Measurements from ENCODE around the gene BNIP5.

BNIP5 gene

DNA sequence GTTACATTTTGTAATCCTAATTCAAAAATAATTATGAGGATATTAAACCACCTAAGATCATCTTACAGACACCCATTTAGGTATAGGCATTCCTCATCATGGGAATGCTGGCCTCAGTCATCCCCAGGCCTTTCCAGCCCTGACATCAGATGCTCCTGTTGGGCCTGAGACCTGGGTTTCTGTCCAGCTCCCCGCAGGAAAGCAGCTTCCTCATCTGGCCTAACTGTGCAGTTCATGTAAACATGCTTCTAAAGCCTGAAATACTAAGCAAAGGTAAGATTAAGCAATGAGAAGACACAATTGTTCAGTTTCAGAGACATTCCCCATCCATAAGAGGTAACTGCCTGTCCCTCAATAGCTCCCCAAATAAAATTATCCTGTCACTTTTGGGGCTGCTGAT is 31.7 kb upstream of the BNIP5 start:
- intact Hi-C loops (cut with DNase I), result loop anchor here (10.0 kb wide), 1 partner anchor 244 kb away; no protein-coding TSS in a partner anchor
- DNase-seq, result peak in 2 of 10 donors; percentile 1 to 6

DNA sequence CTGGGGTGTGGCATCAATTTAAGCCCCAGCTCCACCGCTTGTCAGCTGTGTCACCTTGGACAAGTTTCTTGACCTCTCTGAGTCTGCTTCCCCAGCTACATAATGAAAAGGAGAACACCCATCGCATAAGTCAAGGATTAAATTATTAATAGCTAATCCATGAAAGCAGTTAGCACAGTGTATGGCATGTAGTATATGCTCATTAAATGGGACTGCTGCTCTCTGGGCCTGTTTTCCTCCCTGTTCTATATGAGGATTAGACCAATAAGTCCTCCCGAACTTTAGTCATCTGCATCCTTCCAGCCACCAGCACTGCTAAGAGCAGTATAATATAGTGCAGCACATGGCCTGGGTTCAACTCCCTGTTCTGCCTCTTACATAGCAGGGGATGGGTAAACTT is 31.1 kb upstream of the BNIP5 start:
- DNase-seq, result peak in 1 of 10 donors; percentile 4
- intact Hi-C loops (cut with DNase I), result loop anchor here (10.0 kb wide), 1 partner anchor 243 kb away; no protein-coding TSS in a partner anchor

DNA sequence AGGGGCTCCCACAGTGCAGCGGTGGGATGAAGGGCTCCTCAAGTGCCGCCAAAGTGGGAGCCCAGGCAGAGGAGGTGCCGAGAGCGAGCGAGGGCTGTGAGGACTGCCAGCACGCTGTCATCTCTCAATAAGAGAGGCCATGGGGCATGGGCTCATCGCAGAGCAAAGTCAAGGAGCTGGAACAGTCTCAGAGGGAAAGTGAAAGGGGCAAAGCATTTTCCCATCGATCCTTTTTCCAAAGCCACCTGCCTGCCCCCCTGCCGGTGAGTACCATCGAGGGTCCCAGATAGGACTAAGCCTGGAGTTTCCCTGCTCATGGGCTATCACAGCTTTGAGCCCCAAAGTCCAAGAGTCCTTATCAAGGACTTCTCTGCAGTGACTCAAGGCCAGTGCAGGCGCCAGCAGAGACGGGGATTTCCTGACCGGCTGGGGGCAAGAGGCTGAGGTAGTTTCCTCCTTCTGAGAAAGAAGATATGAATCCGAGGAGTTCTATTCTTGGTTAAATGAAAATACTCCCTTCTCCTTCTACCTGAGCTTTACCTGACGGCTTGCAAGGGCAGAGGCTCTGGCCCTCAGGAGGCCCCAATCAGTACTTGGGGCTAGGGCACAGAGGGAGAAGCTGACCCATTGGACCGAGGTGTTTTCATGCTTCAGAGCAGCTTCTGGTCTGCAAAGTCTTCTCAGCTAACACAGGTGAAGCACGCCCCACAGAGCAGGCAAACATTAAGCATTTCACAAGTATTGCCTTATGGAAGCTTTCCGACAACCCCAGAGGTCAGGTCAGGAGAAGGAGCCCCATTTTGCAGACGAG is 28.2 kb upstream of the BNIP5 start:
- intact Hi-C loops (cut with DNase I), result loop anchor here (10.0 kb wide), 1 partner anchor 240 kb away; no protein-coding TSS in a partner anchor
- peak in 1 of 10 donors; percentile 14 for DNase-seq

DNA sequence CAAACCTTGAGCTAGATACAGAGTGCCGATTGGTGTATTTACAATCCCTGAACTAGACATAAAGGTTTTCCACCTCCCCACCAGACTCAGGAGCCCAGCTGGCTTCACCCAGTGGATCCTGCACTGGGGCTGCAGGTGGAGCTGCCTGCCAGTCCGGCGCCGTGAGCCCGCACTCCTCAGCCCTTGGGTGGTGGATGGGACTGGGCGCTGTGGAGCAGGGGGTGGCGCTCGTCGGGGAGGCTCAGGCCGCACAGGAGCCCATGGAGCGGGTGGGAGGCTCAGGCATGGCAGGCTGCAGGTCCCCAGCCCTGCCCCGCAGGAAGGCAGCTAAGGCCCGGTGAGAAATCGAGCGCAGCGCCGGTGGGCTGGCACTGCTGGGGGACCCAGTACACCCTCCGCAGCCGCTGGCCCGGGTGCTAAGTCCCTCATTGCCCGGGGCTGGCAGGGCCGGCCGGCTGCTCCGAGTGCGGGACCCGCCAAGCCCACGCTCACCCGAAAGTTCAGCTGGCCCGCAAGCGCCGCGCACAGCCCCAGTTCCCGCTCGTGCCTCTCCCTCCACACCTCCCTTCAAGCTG is 27.5 kb upstream of the BNIP5 start:
- peak in 2 of 10 donors; percentile 21 to 67 for DNase-seq
- intact Hi-C loops (cut with DNase I), result loop anchor here (10.0 kb wide), 1 partner anchor 239 kb away; no protein-coding TSS in a partner anchor

DNA sequence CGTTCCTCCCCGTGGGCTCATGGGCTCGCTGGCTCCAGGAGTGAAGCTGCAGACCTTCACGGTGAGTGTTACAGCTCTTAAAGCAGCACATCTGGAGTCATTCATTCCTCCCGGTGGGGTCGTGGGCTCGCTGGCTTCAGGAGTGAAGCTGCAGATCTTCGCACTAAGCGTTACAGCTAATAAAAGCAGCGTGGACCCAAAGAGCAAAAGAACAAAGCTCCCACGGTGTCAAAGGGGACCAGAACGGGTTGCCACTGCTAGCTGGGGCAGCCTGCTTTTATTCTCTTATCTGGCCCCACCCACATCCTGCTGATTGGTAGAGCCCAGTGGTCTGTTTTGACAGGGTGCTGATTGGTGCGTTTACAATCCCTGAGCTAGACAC is 26.7 kb upstream of the BNIP5 start:
- intact Hi-C loops (cut with DNase I), result loop anchor here (10.0 kb wide), 1 partner anchor 239 kb away; no protein-coding TSS in a partner anchor
- DNase-seq, result peak in 1 of 10 donors; percentile 21

DNA sequence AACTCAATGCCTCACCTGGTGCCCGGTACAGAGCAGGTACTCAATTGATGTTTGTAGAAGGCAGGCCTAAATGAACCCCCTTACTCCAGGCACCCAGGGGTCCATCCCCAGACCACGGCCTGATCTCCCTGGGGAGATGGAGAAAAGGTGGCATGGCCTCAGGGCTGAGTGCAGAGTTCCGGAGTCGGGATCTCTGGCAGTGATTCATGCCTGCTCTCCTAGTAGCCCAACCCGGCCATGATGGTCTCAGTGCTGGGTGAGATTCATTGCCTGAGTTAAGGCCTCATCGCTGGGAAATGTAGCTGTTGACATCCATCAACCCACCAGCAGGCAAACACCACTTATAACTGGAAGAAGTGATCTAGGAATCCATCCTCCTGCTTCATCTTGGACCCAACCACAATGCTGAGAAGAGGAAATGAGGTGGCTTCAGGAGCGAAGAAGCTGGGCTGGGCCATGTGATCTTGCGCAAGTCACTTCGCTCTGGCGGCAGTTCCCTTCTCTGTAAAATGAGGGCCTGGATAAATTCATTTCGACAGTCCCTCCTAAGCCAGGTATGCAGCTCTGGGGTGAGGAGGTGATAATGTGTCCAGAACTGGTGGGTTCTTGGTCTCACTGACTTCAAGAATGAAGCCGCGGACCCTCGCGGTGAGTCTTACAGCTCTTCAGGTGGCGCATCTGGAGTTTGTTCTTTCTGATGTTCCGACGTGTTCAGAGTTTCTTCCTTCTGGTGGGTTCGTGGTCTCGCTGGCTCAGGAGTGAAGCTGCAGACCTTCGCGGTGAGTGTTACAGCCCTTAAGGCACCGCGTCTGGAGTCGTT is 26.1 kb upstream of the BNIP5 start:
- intact Hi-C loops (cut with DNase I), result loop anchor here (10.0 kb wide), 1 partner anchor 238 kb away; no protein-coding TSS in a partner anchor
- peak in 2 of 10 donors; percentile 29 to 57 for DNase-seq

DNA sequence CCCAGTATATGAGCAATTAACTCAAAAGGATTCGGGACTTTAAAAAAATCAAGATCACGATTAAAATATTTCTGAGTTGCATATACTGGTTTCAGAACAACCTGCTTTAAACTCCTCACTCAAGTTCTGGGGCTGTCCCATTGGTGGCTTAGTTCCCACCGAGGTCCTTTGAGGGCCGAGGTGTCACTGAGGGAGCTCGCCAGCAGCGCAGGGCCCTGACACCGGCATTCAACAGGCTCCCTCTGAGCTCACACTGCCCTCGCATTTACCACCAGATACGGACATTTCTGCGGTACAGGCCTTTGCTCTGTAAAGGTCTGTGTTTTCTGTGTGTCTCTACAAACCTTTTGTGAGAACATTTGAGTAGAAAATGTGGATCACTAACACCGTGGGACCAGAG is 24.4 kb upstream of the BNIP5 start:
- peak in 2 of 10 donors; percentile 44 to 77 for DNase-seq
- intact Hi-C loops (cut with DNase I), result loop anchor here (10.0 kb wide), 1 partner anchor 236 kb away; no protein-coding TSS in a partner anchor

DNA sequence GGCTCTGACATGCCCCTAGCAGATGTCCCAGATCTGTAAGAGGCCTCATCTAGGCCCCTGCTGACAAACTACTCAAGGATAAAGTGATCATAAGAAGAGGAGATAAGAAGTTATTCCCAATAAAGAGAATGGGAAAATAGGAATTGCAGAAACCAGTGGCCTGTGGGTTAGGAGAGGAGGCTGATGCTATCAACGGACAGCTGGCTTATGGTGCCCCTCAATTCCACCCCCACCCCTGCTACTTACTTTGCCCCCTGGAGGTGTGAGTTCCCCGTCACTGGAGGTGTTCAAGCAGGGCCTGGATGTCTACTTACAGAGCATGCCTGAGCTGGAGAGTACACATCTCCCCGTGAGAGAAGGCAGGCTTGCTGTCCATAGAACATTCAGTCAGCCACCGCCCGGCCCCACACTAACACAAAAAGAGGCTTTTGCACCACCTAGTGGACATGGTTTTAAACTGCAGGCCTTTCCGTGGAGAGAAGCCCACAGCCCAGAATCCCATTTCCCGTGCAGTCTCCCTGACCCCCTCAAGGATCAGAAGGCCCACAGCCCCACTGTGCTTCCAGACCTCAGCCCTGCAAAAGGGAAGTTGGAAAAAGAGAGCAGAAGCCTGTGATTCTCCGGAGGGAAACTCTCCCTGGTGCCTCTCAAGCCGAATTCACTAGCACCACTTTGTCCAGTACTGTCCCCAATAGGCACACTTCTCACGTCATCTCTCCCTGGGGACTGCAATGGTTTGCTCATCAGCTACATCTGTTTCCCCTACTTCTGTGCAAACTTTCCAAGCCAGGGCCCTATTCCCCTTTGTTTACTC is 23.8 kb upstream of the BNIP5 start:
- intact Hi-C loops (cut with DNase I), result loop anchor here (1.0 to 10.0 kb wide), 3 partner anchors 19 to 236 kb away; no protein-coding TSS in a partner anchor
- DNase-seq, result peak; percentile 66 to 97 (median 82)

DNA sequence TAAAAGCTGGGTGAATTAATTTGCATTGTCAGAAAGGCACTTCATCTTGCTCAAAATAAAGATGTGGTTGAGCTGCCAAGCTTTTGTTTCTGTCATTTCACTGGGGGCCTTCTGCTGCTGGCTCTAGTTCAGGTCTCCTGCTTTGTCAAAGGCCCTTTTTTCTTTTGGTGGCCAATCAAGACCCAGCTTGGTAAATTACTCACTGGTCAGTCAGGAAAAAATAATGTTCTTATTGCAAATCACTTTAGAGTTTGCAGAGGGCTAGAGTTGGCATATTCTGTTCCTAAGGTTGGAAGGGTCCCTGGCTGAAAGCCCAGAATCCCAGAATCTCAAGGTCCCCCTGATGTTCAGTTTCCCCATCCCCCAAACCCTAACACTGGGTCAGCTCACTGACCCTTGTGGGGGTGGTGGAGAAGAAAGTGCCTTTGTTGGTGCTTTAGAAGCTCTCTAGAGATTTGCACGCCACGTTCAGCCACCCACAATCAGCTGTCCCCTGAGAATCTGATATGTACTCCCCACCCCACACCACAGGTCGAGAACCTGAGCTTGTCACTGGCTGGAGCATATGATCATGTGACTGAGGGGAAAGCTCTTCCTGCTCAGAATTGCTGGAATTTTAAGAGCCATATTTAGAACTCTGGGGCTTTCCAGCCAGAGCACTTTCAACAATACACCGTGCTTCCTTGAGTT is 21.7 kb upstream of the BNIP5 start:
- DNase-seq, result peak in 4 of 10 donors; percentile 19 to 82 (median 42)

DNA sequence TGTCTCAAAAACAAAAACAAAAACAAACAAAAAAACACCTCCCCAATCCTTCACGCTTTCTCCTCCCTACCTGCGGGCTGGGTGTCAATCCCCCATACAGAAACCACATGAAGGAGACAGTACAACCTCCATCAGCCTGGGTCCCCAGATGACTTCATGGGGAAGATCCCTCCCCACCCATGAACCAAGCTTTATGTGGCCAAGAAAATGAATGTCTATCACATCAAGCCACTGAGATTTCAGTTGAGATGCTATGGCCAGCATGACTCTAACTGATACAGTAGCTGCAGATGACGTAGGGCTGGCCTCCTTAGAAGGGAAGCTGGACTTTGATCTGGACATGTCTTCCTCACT is 21.2 kb upstream of the BNIP5 start:
- DNase-seq, result peak in 1 of 10 donors; percentile 5
- intact Hi-C loops (cut with DNase I), result loop anchor here (10.0 kb wide), 1 partner anchor 77 kb away; no protein-coding TSS in a partner anchor

More for the DNA sequence above, 21.7 kb upstream of the BNIP5 start:
- intact Hi-C loops (cut with DNase I), result loop anchor here (10.0 kb wide), 1 partner anchor 76 kb away; no protein-coding TSS in a partner anchor

DNA sequence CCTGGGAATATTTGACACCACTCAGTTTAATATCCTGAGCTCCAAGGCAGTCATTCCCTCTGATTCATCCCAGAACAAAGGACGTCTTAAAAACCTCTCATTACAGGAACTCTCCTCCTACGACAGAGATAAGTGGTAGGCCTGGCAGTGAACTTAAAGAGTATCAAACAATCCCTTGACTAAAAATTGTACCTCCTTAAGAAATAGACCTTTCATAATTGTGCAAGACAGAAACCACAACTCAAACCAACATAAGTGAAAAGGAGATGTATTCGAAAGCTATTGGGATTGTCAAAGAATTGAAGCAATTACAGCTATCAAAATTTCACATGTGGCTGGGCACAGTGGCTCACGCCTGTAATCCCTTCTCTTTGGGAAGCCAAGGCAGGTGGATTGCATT is 19.1 kb upstream of the BNIP5 start:
- intact Hi-C loops (cut with DNase I), result loop anchor here (10.0 kb wide), 1 partner anchor 79 kb away; no protein-coding TSS in a partner anchor
- DNase-seq, result peak in 1 of 10 donors; percentile 1

DNA sequence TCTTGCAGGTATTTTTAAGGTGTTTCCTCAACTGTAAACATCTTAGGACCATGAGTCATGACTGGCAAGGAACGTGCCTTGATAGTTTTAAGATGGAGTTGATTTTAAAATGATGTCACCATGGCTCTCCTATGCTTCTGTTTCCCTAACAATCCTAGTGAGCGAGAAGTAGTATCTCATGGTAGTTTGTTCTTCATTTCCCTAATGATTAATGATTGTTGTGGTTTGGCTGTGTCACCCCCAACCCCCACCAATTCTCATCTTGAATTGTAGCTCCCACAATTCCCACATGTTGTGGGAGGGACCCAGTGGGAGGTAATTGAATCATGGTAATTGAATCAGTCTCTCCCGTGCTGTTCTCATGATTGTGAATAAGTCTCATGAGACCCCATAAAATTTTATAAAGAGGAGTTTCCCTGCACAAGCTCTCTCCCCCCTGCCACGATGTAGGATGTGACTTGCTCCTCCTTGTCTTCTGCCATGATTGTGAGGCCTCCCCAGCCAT is 16.8 kb upstream of the BNIP5 start:
- DNase-seq, result peak in 1 of 10 donors; percentile 7
- intact Hi-C loops (cut with DNase I), result loop anchor here (10.0 kb wide), 1 partner anchor 81 kb away; no protein-coding TSS in a partner anchor

DNA sequence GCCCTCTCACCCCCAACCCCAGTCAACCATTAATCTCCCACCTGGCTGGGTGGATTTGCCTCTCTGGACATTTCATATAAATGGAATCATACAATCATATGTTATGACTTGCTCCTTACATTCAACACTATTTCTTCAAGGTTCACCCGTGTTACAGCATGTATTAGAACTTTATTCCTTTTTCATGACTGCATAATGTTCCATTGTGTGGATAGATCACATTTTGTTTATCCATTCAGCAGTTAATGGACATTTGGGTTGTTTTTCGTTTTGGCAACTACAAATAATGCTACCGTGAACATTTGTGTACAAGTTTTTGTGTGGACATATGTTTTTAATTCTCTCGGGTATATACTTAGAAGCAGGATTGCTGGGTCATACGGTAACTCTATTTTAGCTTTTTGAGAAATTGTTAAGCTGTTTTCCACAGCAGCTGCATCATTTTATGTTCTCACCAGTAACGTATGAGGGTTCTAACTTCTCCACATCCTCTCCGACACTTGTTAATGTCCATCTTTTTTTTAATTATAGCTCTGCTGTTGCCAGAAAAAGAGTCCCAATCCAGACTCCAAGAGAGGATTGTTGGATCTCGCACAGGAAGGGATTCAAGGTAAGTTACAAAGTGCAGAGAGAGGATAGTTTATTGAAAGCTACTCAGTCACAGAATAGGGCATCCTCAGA is 15.9 kb upstream of the BNIP5 start:
- intact Hi-C loops (cut with DNase I), result loop anchor here (10.0 kb wide), 1 partner anchor 82 kb away; no protein-coding TSS in a partner anchor
- peak in 1 of 10 donors; percentile 1 for DNase-seq

DNA sequence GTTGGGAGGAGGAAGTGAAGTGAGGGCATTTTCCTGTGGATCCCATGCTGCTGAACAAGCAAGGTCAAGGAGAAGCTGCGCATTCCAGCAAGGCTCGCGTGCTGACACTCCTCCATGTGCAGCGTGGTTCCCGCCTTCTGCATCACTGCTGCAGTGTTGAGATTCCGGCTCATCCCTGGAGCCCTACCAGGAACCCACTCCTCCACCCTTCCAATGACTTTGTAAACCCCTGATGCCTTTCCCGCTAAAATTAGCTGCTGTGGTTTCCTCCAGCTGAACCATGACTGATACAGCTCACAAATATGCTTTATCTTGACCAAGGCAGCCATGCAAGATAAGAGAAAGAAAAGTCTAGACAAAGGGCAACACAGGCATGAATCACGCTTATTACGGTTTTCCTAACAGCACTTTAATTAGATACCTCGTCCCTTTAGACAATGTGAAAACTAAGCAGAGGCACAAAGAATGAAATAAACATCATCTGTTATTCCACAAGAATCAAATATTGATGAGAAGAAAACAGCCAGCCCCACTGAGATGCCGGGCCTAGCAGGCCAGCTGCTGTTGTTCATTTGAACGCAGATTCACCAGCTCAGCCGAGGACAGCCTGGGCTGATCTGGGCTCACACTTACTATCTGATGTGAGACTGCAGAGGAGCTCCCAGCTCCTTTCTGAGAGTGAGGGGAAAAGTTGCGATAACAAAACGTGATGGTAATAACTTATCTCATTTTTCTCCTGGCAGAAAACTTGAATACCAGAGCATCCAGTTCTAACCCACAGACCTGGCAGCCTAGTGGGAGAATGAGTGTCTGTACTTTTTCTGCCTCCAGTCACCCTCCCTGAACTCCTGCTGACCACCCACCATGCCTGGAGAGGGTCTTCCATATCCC is 14.2 kb upstream of the BNIP5 start:
- intact Hi-C loops (cut with DNase I), result loop anchor here (10.0 kb wide), 1 partner anchor 84 kb away; no protein-coding TSS in a partner anchor
- peak in 1 of 10 donors; percentile 67 for DNase-seq

DNA sequence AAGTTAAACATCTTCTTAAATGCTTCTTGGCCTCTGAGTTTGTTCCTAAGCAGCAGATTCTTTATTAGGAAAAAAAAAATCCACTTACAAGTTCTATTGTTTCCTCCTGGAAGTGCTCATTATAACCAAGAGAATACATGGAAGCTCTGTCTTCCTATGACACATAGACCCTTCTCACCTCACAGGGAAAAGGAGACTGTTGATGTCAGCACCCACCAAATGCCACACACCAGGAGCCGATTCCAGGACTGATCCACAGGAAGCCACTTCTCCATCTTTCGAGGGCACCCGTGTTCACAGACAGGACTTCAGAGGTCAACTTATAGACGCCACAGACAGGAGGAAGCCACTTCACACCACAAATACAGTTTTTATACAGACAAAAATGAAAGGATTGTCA is 13.4 kb upstream of the BNIP5 start:
- DNase-seq, result peak in 1 of 10 donors; percentile 24
- intact Hi-C loops (cut with DNase I), result loop anchor here (10.0 kb wide), 1 partner anchor 85 kb away; no protein-coding TSS in a partner anchor

DNA sequence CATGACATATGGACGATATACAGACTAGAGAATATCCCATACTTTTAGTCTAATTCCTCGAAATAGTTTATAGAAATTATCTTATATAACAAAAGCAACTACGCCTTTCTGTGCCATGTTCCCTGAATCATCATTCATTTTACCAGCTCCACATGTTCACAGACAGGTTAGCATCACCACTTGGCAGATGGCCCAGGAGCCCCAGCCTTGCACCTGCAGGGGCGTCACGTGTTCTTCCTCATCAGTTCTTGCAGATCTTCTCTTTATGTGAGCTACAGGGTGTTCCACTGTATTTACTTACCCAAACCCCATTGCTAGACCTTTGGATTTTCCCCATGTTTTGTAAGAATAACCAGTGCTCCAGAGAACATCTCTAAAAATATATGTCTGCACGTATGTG is 12.6 kb upstream of the BNIP5 start:
- intact Hi-C loops (cut with DNase I), result no loop called here
- peak in 2 of 10 donors; percentile 58 to 84 for DNase-seq

DNA sequence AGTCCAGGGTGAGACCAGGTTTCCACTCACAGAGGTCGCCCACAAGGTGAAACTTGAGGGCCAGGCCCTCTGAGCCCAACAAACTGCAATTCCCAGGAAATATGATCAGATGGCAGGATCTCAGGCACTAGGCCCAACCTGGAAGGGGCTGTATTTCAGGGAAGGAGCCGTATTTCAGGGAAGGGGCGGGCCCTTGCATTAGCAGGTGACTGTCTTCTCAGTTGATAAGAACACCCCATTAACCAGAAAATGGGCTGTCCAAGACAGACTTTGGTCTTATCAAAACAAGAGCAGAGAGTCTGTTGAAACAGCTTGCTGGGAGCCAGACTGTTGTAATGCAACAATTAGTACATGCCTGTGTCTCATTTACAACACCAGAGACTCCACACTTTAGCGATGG is 10.9 kb upstream of the BNIP5 start:
- intact Hi-C loops (cut with DNase I), result no loop called here
- peak in 1 of 10 donors; percentile 39 for DNase-seq
